CD4-positive, alpha-beta T cell treated with Interleukin-2 at 100 ng/mL for 4 hours (primary cell): ENCODE data around the gene LDLRAD3.

Experiments
- DNase-seq: peaks from one replicate; pipeline ENCODE4 v3.0.0-alpha.2; 2020; ENCODE audit warnings: low spot score

Gene LDLRAD3

DNA sequence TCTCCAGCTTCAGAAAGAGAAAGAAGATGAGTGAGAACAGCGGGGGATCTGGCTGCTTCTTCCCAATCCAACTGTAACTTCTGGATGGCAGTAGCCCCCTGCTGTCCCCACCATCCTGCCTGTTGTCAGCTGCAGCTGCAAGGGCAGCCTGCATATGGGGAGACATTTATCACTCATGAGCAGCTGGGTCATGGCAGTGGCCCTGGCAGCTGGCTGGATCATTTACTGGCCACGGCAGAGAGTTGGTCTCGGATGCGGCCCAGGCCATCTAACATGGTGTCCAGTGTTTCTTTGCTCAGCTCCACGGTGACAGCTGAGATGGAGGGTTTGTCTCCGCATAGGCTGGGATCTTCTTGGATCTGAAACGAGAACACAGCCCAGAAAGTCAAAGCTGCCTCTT is 330.6 kb downstream of the LDLRAD3 start:
- no peak for DNase-seq

DNA sequence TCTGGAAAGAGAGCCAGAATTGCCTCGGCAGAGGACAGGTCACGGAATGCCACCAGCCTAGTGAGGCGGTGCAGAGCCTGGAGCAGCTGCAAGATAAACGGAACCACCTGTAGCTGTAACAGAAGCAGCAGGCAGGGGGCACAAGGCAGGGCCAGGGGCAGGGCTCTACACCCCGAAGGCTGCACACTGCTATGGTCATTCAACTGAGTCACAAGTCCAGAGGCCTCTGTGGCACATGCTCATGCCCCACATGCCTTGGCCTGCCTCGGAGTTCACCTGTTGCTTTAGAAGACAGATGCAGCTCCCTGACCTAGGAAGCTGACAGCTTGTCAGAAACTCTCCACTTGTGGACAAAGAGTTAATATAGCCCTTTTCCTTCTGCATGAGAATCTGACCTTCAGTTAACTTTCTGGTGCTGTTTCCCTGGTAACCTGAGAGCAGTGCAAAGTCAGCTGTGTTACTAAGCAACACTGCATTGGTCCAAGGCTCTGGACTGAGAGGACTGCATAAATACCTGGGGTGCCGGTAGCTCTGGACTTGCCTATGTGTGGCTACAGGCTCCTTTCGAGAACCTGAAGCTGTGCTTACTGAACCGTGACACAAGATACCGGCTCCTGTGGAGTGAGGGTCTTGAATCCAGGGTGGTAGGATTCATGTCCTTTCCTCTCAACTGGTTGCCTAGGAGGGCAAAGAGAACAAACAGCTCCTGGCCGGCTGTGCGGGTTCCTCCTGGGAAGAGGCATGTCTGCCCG is 334.8 kb downstream of the LDLRAD3 start:
- no peak for DNase-seq

DNA sequence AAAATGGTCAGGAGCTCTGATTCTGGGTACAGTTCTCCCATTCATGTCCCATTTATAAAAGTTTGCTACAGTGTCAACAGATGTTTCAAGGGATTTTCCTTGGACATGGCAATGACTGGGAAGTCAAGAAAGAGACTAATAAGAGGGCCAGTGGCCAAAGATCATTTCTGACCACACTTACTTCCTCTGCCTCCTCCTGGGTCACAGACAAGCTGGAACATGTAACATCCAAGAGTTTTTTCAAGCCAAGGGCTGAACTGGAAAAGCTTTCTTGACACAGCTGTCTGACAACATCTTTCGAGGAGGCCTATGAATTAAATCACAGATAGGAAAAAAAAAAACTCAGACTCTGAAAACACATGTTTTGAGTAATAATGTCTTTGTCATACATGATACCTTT is 336.7 kb downstream of the LDLRAD3 start:
- DNase-seq = no peak
